Measurements from ENCODE around the gene CDC45.

DNA sequence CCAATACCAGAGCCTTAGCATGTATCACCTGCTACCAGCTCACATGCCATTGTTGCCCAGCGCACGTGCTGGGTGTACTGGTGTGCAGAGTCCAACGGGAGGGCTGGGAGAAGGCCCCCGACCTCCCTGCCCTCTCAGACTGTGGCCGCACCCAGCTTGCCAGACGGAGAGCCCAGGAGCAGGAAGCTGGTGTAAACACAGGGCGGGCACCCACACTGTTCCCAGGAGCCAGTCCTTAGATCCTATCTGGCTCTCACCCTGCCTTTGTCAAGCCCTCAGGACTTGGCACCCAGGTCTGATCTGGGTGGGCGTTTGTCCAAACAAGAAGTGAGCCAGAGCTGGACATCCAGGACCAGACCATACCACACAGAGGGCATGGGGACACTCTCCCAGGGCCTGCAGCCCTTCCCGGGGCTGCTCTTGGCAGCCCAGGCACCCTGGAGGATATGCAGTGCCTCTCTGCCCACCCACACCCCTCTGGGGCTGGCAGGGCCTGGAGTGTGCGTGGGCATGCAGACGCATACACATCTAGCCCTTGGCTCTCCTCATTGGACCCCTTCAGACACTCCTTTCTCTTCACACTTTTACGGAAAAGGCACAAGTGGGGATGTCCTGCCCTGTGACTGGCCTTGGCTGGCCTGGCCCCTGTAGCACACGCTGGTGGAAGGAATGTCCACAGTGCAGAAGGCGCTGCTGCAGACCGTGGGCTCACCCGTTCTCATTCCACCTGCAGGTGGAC lies 64.4 kb downstream of the CDC45 start:
- TF ChIP-seq, protein P1, sequence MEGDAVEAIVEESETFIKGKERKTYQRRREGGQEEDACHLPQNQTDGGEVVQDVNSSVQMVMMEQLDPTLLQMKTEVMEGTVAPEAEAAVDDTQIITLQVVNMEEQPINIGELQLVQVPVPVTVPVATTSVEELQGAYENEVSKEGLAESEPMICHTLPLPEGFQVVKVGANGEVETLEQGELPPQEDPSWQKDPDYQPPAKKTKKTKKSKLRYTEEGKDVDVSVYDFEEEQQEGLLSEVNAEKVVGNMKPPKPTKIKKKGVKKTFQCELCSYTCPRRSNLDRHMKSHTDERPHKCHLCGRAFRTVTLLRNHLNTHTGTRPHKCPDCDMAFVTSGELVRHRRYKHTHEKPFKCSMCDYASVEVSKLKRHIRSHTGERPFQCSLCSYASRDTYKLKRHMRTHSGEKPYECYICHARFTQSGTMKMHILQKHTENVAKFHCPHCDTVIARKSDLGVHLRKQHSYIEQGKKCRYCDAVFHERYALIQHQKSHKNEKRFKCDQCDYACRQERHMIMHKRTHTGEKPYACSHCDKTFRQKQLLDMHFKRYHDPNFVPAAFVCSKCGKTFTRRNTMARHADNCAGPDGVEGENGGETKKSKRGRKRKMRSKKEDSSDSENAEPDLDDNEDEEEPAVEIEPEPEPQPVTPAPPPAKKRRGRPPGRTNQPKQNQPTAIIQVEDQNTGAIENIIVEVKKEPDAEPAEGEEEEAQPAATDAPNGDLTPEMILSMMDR (IDR thresholded peaks at IDR 0.05): no peak
- TF ChIP-seq EZH2 (IDR thresholded peaks at IDR 0.05) (no peak), EZH2phosphoT487 (IDR thresholded peaks at IDR 0.05) (no peak)

All from neural progenitor cell (in vitro differentiated cells).